HepG2 (cell line): ENCODE data around the gene SHOX. TPM values are rescaled to one million over a fixed set of nuclear protein-coding genes. Genes with fewer than 3 reads are reported as not detected.

ENCODE experiments used
- JUND ChIP-seq: sonication (generic); formaldehyde crosslinking; IDR thresholded peaks from 2 replicates; pipeline ENCODE4 v1.8.0; 2022; ENCODE audit warnings: mild to moderate bottlenecking, missing genetic modification reagents
- RCOR2 ChIP-seq: IDR thresholded peaks from 2 replicates; pipeline ENCODE4 v1.6.1; 2016; ENCODE audit warnings: missing biosample characterization, missing genetic modification reagents
- ZFYVE20 ChIP-seq: sonication (generic); formaldehyde crosslinking; IDR thresholded peaks from 2 replicates; pipeline ENCODE4 v1.8.0; 2023; ENCODE audit warnings: low read depth, mild to moderate bottlenecking, moderate library complexity, missing genetic modification reagents, borderline replicate concordance
- ZNF224 ChIP-seq: sonication (generic); formaldehyde crosslinking; IDR thresholded peaks from 2 replicates; pipeline ENCODE4 v1.5.0; 2020; ENCODE audit warnings: mild to moderate bottlenecking, missing genetic modification reagents
- ZNF558 ChIP-seq: sonication (generic); formaldehyde crosslinking; IDR thresholded peaks from 2 replicates; pipeline ENCODE4 v1.9.0; 2022; ENCODE audit warnings: mild to moderate bottlenecking, missing genetic modification reagents, borderline replicate concordance
- ZSCAN9 ChIP-seq: IDR thresholded peaks from 2 replicates; pipeline ENCODE4 v1.6.1; 2016; ENCODE audit warnings: borderline replicate concordance
- polyA plus RNA-seq, 8 experiments: library from polyadenylated mRNA; depleted of rRNA in 3 of 8; stranded (reverse) in 7 of 8; unstranded in 1 of 8; fragments of >200 nt; fragmentation: Illumina TruSeq in 4 of 8; extraction: Trizol in 4 of 8; gene quantifications; 2 replicates each; pipeline versions ENCODE4 v1.2.1 to v1.2.3, GENCODE V29; 2011 to 2016; ENCODE audit warnings: low read depth in 4 of 8, missing spikeins in 1 of 8, mixed read lengths in 1 of 8; ENCODE audit not compliant: insufficient read depth in 1 of 8
- total RNA-seq, 5 experiments: library from RNA; depleted of rRNA; stranded (reverse); fragments of >200 nt; fragmentation: Illumina TruSeq; extraction: Trizol; gene quantifications; 2 replicates each; pipeline ENCODE4 v1.2.3, GENCODE V29; 2016; ENCODE audit warnings: low read depth in 1 of 5
- TF ChIP-seq, protein P1 (sequence below): IDR thresholded peaks from 2 replicates; pipeline ENCODE4 v1.6.1; 2016; ENCODE audit warnings: missing biosample characterization, missing genetic modification reagents, low read depth
- TF ChIP-seq, protein P2 (sequence below): sonication (generic); formaldehyde crosslinking; IDR thresholded peaks from 2 replicates; pipeline ENCODE4 v1.5.0; 2020; ENCODE audit warnings: missing genetic modification reagents
- TF ChIP-seq, protein P3 (sequence below): sonication (generic); formaldehyde crosslinking; IDR thresholded peaks from 2 replicates; pipeline ENCODE4 v1.4.0; 2020; ENCODE audit warnings: missing genetic modification reagents, mild to moderate bottlenecking, borderline replicate concordance
- TF ChIP-seq, protein P4 (sequence below): sonication (generic); formaldehyde crosslinking; IDR thresholded peaks from 2 replicates; pipeline ENCODE4 v1.8.0; 2022; ENCODE audit warnings: missing genetic modification reagents, low read depth, mild to moderate bottlenecking, borderline replicate concordance
- TF ChIP-seq, protein P5 (sequence below): sonication (generic); formaldehyde crosslinking; IDR thresholded peaks from 2 replicates; pipeline ENCODE4 v1.5.1; 2020; ENCODE audit warnings: missing genetic modification reagents, mild to moderate bottlenecking, borderline replicate concordance
- TF ChIP-seq, protein P6 (sequence below): sonication (generic); formaldehyde crosslinking; IDR thresholded peaks from 2 replicates; pipeline ENCODE4 v1.9.0; 2021; ENCODE audit warnings: missing genetic modification reagents, mild to moderate bottlenecking, borderline replicate concordance

The SHOX gene
- total and polyA plus RNA-seq, 2 of the 13 experiments (the other 11 are each of a cell fraction or from before 2014, with no cell fraction given) = not detected

DNA sequence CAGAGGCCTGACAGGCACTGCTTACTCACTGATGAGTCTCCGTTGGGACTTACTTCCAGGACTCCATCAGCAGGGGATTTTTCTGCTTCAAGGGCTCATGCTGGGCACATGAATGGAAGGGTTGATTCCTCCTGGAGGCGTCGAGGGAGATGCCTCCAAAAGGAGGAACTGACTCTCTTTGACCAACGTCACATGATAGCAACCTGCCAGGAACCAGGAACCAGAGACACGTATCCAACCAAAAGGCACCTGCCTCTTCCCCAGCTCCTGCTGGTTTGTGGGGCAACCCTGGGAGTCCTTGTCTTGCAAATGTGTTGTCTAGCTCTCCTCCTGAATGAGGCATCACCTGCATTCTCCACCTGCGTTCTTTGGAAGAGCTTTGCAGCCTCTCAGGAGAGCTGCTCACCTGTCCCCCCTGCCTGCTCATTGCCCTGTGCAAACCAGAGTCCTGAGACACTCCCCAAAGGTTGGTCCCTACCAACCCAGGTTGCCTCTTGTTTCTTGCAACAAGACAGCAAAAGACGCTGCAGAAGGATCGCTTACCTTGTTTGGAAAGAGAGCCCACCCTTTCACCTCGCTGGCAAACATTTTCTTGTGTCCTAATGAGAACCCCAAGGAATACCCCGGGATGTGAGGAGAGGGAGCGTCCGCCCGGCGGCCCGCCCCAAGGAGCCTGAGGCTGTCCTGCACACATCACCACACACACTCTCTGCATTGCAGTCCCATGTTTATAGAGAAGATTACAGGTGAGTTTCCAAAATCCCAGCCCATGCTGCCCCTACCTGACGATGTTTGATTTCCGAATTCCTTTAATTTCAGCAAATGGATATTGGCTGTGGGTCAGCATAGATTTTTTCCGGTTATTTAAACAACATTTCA is 30.5 kb upstream of the SHOX start (continued):
- TF ChIP-seq, protein P1, sequence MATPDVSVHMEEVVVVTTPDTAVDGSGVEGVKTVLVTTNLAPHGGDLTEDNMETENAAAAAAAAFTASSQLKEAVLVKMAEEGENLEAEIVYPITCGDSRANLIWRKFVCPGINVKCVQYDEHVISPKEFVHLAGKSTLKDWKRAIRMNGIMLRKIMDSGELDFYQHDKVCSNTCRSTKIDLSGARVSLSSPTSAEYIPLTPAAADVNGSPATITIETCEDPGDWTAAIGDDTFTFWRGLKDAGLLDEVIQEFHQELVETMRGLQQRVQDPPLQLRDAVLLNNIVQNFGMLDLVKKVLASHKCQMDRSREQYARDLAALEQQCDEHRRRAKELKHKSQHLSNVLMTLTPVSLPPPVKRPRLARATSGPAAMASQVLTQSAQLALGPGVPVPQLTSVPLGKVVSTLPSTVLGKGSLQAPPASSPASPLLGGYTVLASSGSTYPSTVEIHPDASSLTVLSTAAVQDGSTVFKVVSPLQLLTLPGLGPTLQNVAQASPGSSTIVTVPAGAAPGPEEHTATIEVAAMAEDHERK (CRISPR knock-in tag) = no peak
- TF ChIP-seq, protein P2, sequence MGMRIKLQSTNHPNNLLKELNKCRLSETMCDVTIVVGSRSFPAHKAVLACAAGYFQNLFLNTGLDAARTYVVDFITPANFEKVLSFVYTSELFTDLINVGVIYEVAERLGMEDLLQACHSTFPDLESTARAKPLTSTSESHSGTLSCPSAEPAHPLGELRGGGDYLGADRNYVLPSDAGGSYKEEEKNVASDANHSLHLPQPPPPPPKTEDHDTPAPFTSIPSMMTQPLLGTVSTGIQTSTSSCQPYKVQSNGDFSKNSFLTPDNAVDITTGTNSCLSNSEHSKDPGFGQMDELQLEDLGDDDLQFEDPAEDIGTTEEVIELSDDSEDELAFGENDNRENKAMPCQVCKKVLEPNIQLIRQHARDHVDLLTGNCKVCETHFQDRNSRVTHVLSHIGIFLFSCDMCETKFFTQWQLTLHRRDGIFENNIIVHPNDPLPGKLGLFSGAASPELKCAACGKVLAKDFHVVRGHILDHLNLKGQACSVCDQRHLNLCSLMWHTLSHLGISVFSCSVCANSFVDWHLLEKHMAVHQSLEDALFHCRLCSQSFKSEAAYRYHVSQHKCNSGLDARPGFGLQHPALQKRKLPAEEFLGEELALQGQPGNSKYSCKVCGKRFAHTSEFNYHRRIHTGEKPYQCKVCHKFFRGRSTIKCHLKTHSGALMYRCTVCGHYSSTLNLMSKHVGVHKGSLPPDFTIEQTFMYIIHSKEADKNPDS = no peak
- TF ChIP-seq ZFYVE20 = no peak
- TF ChIP-seq RCOR2 = no peak
- TF ChIP-seq, protein P3, sequence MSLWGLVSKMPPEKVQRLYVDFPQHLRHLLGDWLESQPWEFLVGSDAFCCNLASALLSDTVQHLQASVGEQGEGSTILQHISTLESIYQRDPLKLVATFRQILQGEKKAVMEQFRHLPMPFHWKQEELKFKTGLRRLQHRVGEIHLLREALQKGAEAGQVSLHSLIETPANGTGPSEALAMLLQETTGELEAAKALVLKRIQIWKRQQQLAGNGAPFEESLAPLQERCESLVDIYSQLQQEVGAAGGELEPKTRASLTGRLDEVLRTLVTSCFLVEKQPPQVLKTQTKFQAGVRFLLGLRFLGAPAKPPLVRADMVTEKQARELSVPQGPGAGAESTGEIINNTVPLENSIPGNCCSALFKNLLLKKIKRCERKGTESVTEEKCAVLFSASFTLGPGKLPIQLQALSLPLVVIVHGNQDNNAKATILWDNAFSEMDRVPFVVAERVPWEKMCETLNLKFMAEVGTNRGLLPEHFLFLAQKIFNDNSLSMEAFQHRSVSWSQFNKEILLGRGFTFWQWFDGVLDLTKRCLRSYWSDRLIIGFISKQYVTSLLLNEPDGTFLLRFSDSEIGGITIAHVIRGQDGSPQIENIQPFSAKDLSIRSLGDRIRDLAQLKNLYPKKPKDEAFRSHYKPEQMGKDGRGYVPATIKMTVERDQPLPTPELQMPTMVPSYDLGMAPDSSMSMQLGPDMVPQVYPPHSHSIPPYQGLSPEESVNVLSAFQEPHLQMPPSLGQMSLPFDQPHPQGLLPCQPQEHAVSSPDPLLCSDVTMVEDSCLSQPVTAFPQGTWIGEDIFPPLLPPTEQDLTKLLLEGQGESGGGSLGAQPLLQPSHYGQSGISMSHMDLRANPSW (CRISPR knock-in tag) = no peak
- TF ChIP-seq ZSCAN9 (CRISPR knock-in tag) = no peak
- no peak for TF ChIP-seq ZNF224 (CRISPR knock-in tag)
- TF ChIP-seq, protein P4, sequence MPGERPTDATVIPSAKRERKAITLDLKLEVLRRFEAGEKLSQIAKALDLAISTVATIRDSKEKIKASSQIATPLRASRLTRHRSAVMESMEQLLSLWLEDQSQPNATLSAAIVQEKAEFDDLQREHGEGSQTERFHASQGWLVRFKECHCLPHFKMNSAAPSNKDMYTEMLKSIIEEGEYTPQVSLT (CRISPR knock-in tag) = no peak
- no peak for TF ChIP-seq ZNF558 (CRISPR knock-in tag)
- TF ChIP-seq JUND (CRISPR knock-in tag) = no peak
- TF ChIP-seq, protein P5, sequence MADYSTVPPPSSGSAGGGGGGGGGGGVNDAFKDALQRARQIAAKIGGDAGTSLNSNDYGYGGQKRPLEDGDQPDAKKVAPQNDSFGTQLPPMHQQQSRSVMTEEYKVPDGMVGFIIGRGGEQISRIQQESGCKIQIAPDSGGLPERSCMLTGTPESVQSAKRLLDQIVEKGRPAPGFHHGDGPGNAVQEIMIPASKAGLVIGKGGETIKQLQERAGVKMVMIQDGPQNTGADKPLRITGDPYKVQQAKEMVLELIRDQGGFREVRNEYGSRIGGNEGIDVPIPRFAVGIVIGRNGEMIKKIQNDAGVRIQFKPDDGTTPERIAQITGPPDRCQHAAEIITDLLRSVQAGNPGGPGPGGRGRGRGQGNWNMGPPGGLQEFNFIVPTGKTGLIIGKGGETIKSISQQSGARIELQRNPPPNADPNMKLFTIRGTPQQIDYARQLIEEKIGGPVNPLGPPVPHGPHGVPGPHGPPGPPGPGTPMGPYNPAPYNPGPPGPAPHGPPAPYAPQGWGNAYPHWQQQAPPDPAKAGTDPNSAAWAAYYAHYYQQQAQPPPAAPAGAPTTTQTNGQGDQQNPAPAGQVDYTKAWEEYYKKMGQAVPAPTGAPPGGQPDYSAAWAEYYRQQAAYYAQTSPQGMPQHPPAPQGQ (CRISPR knock-in tag) = no peak
- TF ChIP-seq, protein P6, sequence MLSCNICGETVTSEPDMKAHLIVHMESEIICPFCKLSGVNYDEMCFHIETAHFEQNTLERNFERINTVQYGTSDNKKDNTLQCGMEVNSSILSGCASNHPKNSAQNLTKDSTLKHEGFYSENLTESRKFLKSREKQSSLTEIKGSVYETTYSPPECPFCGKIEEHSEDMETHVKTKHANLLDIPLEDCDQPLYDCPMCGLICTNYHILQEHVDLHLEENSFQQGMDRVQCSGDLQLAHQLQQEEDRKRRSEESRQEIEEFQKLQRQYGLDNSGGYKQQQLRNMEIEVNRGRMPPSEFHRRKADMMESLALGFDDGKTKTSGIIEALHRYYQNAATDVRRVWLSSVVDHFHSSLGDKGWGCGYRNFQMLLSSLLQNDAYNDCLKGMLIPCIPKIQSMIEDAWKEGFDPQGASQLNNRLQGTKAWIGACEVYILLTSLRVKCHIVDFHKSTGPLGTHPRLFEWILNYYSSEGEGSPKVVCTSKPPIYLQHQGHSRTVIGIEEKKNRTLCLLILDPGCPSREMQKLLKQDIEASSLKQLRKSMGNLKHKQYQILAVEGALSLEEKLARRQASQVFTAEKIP (CRISPR knock-in tag) = no peak
